HG02973 (cell line): ENCODE results near the gene STT3A.
"Not testable (repeated sequence)": the region's sequence is repeated elsewhere in the genome, so short reads cannot be mapped to it uniquely, and the experiment has no call there.

ENCODE experiments used
- ATAC-seq: cut with Tn5 transposase; IDR thresholded peaks from one replicate; pipeline ENCODE4 v1.9.1; 2021; ENCODE audit warnings: moderate library complexity; ENCODE audit not compliant: unreplicated experiment

Gene STT3A

DNA sequence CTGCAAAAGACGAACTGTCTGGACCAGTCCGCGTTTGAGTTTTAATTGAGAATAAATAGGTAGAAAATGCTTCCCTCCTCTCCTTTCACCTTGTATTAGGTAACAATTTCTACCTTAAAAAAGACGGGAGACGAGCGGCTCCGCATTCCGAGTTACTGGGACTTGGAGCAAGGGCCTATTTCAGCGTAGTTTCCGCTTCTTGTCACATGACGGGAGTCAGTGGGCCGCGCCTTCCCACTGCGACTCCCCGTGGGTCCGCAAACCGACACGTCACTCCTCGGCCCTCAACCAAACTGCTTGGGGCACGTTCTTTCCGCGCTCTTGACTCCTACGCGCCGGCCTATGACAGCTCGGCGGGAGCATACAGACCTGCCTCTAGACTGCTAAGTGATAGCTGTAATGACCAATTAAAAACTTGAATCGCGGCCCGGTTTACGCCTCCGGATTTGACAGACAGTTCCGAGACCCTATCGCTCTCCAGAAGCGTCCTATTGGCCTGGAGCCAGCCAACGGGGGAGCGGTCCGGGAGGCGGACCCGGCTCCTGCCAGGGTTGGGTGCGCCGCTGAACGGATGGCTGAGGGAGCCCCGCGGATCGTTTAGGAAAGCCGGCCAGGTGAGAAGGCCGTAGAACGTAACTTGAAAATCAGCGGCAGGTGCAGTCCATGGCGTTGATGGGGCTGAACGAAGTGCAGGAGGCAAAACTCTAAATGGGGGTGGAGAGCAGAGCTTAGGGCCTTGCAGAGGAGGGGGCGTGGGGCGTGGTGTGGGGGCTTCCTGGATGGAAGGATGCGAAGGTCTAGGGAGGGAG is at the start of gene STT3A:
Gene STT3A, plus strand, starts transcription at position 548 of the 809 bp plus-strand sequence. CDS start 3,064 bp downstream, outside the sequence.
- peak; percentile 96 for ATAC-seq

- ATAC-seq: no peak
These were observed 41.9 kb upstream of the STT3A start for GRCh38 chr11:125550780-125551179.

DNA sequence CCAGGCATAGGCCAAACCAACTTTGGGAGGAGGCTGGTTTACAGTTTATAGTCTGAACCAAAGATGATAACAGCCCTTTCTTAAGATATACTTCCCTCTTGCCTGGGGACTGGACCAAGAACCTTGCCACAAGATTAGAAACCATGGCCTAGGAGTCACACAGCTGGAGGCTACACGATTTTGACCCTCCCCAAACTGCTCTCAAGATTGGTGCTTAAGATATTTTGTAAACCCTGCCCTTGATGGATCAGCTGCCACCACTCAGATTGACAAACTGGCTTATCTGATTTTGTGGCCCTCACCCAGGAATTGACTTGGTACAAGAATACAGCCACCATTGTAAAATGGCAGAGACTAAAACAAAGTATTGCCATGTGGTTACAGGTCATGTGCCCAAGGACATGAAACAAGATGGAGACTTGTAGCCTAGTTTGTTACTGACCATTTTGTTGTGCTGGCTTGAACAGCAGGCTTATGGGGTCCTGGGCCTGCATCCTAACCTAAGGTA is 40.8 kb upstream of the STT3A start:
- no peak for ATAC-seq

DNA sequence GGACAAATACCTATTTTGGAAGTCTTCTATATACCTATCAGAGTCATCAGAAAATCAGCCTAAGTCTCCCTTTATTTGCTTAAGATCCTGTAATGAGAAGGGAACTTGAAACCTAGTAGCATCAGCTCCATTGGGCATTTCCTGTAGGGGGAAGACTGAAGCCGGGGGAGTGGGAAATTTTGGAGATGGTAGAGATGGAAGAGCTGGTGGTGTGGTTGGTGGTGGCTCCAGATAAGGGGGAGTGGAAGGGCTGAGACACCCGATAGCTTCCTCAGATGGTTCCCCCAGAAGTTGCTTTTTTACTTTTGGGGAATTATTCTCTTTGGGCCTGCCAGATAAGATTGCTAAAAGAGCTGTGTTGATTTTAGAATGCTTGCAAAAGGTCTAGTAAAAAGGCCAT is 39.7 kb upstream of the STT3A start:
- no peak for ATAC-seq

- no peak for ATAC-seq
These were observed 39.3 kb upstream of the STT3A start for GRCh38 chr11:125553357-125553756.

GRCh38 chr11:125554038-125554437 is 38.6 kb upstream of the STT3A start:
- no peak for ATAC-seq

- no peak for ATAC-seq
These were observed 32.8 kb upstream of the STT3A start for GRCh38 chr11:125559888-125560287.

DNA sequence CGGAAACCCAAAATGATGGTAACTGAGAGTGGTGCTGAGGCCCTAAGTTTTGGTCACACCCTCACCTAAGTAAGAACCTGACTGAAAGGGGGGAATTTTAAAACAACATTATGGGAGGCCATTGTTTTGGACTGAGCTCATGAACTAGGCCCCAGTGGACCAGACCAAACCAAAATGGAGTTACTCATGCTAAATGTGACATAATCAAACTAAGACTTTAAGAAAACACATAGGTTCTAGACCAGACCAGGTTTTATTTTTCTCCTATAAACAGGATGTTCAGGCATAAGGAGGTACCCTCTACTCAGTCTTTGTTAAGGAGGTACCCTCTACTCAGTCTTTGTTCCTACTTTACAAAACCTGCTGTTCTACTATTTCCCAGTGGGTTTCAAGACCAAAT is 30.7 kb upstream of the STT3A start:
- no peak for ATAC-seq

GRCh38 chr11:125562430-125562829 is 30.2 kb upstream of the STT3A start:
- ATAC-seq: no peak

DNA sequence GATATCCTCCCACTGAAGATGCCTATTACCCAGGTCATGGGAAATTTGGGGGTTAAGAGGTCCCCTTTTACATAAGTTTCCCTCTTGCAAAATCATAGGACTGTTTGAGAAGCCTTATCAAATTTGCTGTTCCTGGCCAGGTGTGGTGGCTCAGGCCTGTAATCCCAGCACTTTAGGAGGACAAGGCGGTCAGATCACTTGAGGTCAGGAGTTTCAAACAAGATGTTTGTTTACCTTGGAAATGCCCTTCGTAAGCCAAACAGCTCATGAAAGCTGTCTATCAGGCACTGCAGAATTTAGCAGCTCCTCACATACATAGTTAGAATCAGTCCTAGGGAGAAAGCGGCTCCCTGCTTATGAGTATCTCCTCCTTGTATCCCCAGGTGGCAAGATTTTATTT is 28.3 kb upstream of the STT3A start:
- ATAC-seq: no peak

DNA sequence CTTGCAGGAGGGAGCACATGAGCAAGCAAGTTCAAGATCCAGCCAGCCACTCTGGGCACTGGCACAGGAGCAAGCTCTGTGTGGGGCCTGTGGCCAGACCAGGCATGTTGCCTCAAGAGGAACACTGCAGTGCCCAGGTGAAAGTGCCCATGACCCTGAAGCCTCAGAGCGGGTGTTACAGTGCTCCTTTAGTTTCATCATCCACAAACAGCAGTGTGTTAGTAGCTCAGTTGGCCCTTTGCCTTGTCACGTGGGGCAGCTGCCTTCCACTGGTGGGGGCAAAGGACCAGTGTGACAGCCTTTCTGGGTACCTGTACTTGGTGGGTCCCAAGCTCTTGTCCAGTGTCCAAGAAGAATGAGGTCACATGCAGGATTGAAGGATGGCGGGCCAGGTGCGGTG is 26.4 kb upstream of the STT3A start:
- no peak for ATAC-seq

- peak; percentile 91 for ATAC-seq
These were observed 23.4 kb upstream of the STT3A start, which contains the start of gene EI24 for GRCh38 chr11:125568970-125569914. Gene EI24 (plus strand): TSS chr11:125569477. CDS start chr11:125572528, 3,051 bp downstream.

DNA sequence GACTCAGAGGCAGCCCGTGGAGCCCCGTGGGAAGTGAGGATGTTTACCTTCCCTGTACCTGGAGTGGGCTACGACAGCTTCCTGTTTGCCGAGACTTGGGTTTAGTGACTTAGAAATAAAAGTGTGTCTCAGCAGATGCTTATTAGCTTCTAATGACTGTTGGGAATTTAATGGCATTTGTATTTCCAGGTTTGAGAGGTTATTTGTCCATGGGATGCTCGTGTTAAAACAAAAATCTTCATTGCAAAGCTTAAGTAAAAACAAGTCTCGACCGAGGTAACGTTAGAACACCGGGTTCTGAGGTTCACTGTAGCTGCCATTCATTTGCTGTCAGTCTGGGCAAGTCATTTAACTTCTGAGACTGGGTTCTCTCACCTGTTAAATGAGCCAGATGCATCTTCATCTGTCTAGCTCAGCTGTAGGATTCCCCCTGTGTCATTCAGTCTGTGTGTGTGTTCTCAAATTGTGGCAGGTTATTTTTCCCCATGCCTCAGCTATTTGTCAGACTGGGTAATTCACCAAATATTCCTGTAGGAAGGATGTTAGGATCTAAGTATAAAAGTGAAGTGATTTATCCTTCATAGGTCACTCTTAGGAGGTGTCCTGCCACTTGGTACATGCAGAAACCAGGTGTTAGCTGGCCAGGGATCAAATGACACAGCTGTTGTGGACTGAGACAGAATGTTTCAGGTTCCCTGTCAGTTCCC is 22.6 kb upstream of the STT3A start:
- ATAC-seq: peak; percentile 52

DNA sequence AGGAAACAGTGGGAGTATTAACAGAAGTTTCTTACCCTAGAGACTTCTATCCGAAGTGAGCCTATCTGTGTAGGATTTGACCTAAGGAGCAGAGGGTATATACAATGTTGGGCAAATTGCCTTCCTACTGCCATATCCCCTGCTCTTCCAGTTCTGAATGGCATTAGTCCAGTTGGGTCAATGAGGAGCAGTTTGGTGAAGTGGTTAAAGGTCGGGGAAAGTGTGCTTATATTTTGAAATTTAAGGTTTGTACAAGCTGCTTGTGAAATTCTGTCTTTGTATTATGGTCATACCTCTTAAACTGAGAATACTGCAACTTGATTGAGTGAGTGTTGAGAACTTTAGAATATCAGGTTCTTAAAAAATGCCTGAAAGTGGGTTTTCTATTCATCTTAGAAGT is 21.7 kb upstream of the STT3A start:
- ATAC-seq: no peak

DNA sequence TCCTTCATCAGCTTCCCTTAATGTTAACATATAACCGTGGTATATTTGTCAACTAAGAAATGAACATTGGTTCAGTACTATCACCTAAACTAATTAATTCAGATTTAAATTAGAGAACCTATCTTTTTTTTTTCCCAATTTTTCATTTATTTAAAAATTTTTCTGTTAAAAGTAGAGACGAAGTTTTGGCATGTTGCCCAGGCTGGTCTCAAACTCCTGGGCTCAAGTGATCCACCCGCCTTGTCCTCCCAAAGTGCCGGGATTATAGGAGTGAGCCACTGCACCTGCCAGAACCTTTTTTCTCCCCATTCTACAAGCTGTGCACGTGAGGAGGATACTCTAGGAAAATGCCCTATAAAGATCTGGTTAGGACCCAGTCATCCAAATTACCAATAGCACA is 19.7 kb upstream of the STT3A start:
- no peak for ATAC-seq

- not testable (repeated sequence) for ATAC-seq
These were observed 15.5 kb upstream of the STT3A start for GRCh38 chr11:125577181-125577580.

- ATAC-seq: no peak
These were observed 13.9 kb upstream of the STT3A start for GRCh38 chr11:125578783-125579182.

DNA sequence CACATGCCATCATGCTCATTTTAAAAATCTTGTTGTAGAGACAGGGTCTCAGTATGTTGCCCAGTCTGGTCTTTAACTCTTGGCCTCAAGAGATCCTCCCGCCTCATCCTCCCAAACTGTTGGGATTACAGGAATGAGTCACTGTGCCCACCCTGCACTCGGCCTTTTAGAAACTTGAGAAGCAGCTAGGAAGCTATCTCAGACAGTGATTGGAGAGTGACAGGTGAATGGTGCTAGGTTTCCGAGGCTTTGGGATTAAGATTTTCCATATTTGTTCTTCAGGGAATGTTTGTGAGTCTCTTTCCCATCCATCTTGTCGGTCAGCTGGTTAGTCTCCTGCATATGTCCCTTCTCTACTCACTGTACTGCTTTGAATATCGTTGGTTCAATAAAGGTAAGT is 12.8 kb upstream of the STT3A start:
- no peak for ATAC-seq

- ATAC-seq: no peak
These were observed 9.2 kb upstream of the STT3A start for GRCh38 chr11:125583496-125583895.

DNA sequence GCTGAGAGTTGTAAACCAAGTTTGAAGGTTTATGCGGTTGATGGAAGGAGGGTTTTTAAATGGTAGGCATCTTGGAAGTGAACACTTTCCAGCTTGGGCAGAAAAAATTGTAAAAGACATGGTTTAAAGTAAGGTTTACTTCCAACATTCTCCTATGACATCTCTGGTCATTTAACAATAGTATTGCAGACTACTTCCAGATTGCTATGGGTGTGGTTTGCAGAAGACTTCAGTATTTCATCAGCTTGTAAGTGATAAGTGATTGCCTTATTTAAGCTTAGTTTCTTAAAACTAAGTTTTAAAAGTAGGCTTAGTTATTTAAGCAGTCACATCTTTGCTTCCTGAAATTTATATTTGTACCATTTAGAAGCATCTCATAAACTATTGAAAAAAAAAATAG is 7.2 kb upstream of the STT3A start:
- no peak for ATAC-seq

DNA sequence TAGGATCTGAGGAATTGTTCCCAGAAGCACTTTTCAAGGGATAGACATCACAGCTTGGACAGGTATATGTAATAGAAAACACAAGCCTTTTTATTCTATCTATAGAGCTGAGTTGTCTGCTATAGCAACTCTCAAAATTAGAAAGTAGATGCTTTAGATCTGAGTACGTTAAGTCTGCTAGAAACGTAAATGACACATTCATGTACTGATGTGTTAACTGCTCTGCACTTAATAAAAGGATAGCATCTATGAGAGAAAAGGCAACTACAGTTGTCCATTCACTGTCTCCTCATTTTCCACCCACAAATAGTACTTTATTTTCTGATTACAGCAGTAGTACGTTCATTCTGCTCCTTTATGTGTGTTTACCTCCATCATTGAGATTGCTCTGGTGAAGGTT is 6.0 kb upstream of the STT3A start:
- ATAC-seq: no peak
